Right lung (tissue), 5 donors: ENCODE data around the gene MTSS2. TPM values are rescaled to one million over a fixed set of nuclear protein-coding genes. Genes with fewer than 3 reads are reported as not detected.
A peak's percentile ranks its signal among the peaks of the same experiment; 100 is the strongest.

Experiments
- DNase-seq, 2 donors: peaks; one replicate each; pipeline ENCODE4 v3.0.0-alpha.2; 2013
- polyA plus RNA-seq, 5 donors: library from polyadenylated mRNA; unstranded; fragments of 120-200 nt; gene quantifications; one replicate each; pipeline versions ENCODE4 v1.2.1 to v1.2.3, GENCODE V29; 2013; ENCODE audit warnings: inconsistent platforms in 1 of 5, low replicate concordance in 1 of 5; ENCODE audit not compliant: insufficient read length in 5 of 5, insufficient read depth in 1 of 5

The MTSS2 gene
- polyA plus RNA-seq, 5 donors: 65.1 to 126 (median 94.6) TPM

GRCh38 chr16:70700101-70701020, 14.5 kb upstream of the MTSS2 start:
- DNase-seq: no peak

GRCh38 chr16:70699696-70700095, 13.8 kb upstream of the MTSS2 start:
- no peak for DNase-seq

- DNase-seq: no peak
These were observed 13.0 kb upstream of the MTSS2 start for GRCh38 chr16:70698901-70699300.

GRCh38 chr16:70697594-70698170, 11.8 kb upstream of the MTSS2 start:
- DNase-seq: no peak

- no peak for DNase-seq
These were observed 11.2 kb upstream of the MTSS2 start for GRCh38 chr16:70696952-70697593.

GRCh38 chr16:70696355-70696754, 10.5 kb upstream of the MTSS2 start:
- no peak for DNase-seq

- no peak for DNase-seq
These were observed 9.6 kb upstream of the MTSS2 start for GRCh38 chr16:70695331-70696070.

- no peak for DNase-seq
These were observed 9.0 kb upstream of the MTSS2 start for GRCh38 chr16:70694868-70695218.

- DNase-seq: no peak
These were observed 8.4 kb upstream of the MTSS2 start for GRCh38 chr16:70694088-70694867.

- no peak for DNase-seq
These were observed 7.2 kb upstream of the MTSS2 start for GRCh38 chr16:70692873-70693671.

GRCh38 chr16:70692130-70692872, 6.4 kb upstream of the MTSS2 start:
- DNase-seq: no peak

GRCh38 chr16:70691223-70692129, 5.6 kb upstream of the MTSS2 start:
- peak; percentile 83 to 89 for DNase-seq

GRCh38 chr16:70689970-70690891, 4.4 kb upstream of the MTSS2 start:
- DNase-seq: no peak

GRCh38 chr16:70689035-70689969, 3.4 kb upstream of the MTSS2 start:
- DNase-seq: no peak

- peak; percentile 85 to 90 for DNase-seq
These were observed 2.4 kb upstream of the MTSS2 start for GRCh38 chr16:70688246-70688742.

GRCh38 chr16:70687671-70688245, 1.9 kb upstream of the MTSS2 start:
- DNase-seq: no peak
